Activated CD4-positive, CD25-positive, alpha-beta regulatory T cell treated with anti-CD3 and anti-CD28 coated beads, Interleukin-2, amount 50 U/mL, for 72 hours (primary cell): ENCODE measurements around the gene CUBN.

Experiments
- DNase-seq: peaks from one replicate; pipeline ENCODE4 v3.0.0; 2021

Gene CUBN

DNA sequence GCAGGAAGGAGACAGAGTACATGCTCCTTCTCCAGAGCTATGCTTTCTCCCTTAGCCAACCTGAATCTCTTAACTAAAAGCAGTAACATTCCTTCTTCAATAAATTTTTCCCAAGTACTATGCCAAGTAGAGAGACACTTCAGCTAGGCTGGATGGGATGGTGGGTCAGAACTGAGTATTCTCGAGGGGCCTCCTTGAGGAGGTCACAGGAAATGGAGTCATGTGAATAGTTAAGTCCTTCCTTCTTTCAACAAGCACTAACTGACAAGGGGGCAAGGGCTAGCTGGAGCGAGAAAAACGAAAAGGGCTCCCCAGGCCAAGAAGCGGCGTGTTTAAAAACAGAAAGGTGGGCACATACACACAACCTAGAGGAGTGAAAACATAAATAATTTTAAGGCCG, 317.8 kb downstream of the CUBN start:
- DNase-seq: no peak

DNA sequence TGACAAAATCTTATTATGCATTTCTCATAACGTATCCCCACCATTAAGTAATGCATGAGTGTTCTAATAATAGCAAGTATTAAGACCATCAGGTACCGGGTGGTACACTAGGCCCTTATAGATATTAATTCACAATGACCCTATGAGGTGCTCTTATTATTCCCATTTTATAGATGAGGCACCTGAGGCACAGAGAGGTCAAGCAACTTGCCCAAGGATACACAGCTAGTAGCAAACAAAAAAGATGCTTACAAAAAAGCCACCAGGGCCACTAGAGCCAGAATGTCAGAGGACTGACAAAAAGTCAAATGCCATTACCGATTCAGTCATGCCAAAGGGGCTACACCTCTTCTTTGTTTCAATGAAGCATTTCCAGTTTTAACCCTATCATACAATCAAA, 318.3 kb downstream of the CUBN start:
- DNase-seq: no peak

DNA sequence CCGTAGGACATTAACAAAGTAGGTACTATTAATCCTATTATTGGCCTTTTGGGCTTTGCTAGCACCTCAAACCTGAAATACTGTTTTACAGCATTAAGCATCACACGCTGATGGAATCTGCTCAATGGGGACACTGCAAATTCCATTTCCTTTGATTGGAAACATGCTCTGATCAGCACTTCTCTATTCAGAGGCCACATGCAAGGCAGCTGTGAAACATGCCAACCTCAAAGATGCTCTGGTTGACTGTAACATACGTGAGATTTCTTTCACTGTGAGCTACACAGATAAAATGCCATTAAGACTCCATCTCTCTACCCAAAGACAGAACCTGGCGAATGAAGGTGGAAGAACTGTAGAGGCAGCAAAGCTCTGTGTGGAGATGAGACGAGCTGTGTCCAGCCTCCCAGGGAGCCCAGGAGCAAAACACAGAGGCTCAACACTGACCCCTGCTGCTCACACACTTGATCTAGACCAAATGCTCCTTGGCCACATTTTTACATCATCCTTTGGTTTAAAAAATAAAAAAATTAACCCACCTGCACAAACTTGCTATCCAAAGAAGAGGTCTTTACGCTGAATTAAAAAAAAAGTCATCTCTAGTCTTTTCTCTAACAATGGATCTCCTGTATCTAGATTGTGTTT, 320.4 kb downstream of the CUBN start:
- peak; percentile 40 for DNase-seq

DNA sequence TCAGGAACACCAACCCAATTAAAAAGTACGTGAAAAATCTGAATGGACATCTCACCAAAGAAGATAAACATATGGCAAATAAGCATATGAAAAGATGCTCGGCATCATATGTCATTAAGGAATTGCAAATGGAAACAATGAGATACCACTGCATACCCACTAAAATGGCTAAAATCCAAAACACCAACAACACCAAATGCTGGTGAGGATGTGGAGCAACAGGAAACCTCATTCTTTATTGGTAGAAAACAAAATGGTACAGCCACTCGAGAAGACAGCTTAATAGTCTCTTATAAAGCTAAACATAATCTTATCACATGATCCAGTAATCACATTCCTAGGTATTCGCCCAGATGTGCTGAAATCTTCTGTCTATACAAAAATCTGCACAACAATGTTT, 325.5 kb downstream of the CUBN start:
- DNase-seq: no peak

DNA sequence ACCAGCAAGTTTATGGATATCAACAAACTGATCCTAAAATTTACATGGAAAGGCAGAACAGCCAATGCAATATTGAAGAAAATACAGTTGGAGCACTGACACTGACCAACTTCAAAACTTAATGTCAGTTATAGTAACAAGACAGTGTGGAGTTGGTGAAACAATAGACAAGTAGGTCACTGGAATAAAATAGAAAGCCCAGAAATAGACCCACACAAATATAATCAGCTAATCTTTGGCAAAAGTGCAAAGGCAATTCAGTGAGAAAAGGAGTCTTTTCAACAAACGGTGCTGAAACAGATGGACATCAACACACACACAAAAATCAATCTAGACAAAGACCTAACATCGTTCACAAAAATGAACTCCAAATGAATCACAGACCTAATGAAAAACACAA, 326.1 kb downstream of the CUBN start:
- DNase-seq: no peak

DNA sequence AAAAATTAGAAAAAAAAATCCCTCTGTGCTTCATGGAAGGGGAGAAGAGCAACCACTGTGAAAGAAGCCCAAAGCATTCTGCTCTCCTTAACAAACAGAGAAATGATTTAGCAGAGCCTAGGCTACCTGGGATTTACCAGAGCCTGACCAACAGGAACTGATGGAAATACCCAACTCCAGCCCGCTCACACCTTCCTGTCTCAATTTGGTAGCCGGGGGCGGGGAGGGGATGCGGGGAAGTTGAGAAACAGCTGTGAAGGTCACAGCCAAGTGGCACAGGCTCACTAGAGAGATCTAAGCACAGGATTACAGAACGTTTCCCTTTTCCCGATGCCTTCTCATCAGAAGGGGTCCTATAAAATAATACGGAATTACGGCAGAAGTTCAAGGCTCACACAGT, 330.0 kb downstream of the CUBN start:
- DNase-seq: no peak

DNA sequence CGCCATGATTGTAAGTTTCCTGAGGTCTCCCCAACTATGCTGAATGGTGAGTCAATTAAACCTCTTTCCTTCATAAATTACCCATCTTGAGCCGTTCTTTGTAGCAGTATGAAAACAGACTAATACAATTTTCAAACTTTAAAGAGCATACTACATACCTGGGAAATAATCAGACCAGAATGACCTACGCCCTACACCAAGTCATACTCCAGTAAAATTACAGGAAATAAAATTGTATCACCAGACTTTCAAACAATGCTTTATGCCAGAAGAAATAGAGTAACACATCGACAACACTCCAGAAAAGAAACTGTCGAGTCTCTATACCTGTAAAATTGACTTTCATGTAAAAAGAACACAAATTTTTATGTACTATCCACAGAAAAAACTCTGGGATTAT, 331.0 kb downstream of the CUBN start:
- no peak for DNase-seq

DNA sequence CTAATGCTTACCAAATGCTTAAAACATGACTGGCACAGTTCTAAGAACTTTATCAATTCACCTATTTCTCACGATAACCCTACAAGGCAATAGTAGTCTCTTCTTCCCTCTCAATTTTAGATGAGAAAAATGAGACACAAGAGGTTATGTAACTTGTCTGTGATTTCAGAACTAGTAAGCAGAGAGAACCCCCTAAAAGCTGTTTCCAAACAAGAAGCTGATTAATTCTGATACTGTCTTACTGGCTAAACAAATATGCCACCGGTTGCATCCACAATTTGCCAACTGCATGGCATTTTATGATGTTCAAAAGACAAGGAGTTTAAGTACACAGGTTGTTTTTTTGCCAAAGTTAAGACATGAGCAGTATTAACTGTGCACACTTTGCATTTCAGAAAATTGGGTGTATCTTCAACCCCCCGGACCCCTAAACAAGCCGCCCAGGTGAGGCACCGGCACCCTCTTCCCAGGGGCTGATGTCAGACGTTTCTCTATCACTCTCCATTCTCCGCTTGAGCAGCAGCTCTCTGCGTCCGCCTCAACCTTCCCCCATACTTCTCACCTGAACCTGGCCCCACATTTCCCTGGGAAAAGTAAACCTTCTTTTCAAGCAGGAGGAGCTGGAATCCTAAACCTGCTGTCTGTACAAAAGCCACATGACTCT, 334.1 kb downstream of the CUBN start:
- DNase-seq: no peak

DNA sequence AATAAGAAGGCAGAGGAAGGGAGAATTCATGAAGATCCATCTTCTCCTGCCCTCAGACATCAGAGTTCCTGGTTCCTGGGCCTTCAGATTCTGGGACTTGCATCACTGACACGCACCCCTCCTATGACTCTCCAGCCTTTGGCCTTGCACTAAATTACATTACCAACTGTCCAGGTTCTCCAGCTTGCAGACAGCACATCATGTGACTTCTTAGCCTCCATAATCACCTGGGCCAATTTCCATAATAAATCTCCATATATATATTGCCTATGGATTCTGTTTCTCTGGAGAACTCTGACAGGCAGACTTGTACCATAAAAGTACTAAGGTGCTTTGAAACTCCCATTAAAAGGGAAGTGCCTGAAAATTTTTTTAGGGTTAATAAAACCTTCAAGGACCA, 335.6 kb downstream of the CUBN start:
- no peak for DNase-seq

DNA sequence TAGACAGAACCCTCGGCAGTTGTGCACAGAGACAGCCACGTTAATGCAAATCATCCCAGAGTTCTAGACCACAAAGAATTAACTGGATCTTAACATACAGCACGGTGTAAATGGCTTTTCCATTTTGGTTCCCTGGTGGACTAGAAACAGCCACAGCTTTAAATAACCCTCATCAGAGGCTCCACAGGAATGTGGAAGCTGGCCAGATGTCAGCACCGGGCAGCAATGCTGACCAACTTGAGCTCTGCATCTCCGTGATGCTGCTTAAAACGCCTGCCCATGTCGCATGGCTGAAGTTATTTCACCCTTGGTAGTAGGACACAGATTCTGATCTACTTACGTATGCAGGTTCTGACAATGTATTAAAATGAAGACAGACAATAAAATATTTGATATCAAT, 336.9 kb downstream of the CUBN start:
- no peak for DNase-seq

DNA sequence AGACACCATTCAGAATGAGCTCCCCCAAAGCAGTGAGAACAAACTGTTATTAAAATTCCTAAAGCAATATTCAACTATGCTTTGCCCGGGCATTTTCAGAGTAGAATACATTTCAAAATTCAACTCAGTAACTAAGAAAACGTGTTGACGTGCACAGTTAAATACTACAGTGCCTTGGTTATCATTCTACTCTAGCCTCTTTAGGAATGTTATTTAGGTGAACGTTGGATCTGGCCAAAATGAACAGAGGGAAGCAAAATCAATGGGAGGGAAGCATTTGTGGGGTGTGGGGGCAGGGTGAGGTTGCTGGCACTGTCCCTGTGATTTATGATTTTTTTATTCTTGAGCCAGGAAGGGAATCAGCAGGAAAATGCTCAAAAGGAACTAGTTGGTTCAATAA, 339.8 kb downstream of the CUBN start:
- no peak for DNase-seq

DNA sequence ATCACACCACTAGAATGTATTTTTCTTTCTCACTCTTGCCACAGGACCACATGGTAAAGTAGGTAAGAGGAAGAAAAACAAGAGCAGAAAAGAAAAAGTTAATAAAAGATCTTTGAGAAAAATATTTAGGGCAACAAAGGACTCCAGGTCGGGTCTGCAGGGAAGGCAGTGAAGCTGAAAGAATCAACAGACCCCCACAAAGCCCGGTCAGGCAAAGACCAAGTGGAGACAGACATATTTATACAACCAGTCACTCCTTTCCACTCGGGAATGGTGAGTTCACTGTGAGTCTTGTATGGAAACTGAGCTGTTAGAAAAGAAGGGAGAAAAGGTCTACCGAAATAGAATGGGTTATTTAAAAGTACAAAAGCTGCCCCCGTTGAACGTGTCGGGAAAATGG, 340.4 kb downstream of the CUBN start:
- no peak for DNase-seq

DNA sequence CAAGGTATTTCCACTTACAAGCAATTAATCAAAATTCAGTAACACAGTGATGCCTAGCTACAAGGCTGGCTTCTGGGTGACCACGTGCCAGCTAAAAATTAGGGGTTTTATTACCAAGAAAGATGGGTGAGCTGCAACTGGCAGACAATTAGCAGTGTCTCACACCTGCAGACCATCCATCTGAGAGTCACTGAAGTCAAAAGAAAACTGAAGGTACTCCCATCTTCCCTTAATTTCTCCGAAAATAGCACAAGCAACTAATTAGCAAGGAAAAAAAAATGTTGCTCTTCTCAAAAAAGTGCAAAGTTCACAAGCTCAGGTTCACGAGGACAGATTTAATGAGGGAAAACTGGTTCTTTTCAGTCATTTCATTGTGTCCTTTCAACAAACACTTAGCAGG, 340.8 kb downstream of the CUBN start:
- no peak for DNase-seq

DNA sequence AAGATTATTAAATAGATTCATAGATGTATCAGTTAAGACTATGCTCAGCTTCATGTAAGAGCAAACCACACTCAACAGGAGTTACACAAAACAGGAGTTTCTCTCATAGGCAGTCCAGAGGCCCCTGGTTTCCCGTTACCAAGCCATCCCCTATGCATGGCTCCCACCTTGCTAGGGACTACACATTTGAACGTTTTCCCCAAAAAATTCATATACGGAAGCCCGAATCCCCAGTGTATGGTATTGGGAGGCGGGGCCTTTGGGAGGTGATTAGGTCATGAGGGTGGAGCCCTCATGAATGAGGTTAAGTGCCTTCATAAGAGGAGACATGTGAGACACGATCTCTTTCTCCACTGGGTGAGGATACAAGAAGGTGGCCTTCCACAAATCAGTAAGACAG, 341.5 kb downstream of the CUBN start:
- no peak for DNase-seq

DNA sequence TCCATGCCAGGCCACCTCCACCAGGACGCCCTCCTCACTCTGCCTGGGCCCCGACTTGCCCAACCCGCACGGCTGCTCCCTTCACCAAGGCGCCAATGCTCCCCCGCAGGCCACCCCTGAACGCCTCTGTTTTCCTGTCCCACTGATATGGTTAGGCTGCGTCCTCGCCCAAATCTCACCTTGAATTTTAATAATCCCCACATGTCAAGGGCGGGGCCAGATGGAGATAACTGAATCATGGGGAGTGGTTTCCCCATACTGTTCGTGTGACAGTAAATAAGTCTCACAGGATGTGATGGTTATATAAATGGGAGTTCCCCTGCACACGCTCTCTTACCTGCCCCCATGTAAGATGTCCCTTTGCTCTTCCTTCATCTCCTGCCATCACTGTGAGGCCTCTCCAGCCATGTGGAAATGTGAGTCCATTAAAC, 342.2 kb downstream of the CUBN start:
- peak; percentile 64 for DNase-seq

DNA sequence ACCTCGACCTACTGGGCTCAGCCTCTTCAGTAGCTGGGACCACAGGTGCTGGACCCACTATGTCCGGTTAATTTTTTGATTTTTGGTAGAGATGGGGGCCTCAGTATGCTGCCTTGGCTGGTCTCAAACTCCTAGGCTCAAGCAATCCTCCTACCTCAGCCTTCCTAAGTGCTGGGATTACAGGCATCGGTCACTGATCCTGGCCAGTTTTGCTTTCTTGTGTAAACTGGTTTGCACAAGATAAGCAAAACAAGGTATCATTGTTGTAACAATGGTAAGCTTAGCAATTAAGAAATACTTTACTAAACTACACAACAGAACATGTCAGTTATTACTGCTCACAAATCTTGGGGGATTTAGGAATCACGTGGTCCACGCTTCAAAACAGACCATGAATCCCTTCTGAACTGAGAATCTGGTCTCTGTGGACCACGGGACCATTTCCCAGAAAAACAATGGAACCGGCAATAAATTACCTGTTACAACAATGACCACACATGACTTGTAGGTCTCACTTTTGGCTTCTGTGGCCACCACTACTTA, 349.2 kb downstream of the CUBN start:
- DNase-seq: no peak

DNA sequence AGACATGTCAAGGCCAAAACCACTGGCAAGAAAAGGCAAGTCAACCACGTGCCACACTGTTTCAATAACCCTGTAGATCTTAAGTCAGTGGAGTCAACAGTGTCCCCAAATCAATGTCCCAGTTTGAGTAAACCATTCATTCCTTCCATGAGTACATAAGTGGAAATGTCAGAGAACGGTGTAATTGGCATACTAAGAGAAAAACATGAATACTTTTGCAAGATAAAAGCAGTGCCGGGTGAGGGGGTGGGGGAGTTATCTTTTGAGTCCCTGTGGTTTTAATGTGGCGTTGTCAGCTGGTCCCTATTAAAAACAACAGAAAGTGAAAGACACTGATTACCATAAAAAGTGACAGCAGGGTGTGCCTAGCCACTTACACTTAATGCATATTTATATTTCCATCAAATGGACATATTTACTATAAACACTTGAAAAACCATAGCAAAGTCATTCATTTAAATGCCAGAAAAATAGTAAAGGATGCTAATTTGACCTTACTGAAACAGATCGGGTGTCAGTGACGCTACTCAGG, 350.2 kb downstream of the CUBN start:
- peak; percentile 49 for DNase-seq

DNA sequence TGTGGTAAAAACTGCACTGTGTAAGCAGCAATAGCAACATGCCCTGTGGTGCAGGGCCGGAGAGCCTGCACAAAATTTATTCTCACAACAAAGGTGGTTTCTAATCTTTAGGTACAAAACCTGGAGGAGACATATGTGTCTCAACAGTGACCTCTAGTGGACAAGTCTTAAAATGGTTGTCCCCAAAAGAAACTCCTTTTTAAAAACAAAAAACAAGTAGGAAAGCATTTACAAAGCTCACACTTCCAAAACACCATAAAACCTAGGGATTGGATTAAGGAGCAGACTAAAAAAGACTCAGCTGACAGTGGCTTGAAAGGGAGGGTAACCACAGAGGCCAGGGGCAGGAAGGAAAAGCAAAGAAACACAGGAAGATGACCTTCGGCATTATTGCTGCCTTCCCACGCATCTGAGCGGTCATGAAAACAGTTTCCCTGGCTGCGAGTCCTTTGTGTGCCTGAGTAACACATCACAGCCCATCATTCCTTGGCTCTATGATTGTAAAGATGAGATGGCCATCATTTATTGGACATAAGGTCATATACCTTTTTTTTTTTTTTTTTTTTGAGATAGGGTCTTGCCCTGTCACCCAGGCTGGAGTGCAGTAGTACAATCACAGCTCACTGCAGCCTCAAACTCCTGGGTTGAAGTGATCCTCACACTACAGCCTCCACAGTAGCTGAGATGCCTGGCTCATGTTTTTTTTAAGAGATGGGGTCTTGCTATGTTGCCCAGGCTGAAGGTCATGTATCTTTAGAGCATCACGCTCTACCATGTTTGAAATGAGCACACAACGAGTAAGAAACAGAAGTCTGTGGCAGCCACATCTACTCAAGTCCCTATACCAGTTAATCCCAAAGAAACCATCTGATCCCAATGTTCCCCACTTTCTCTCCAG, 351.9 kb downstream of the CUBN start:
- no peak for DNase-seq

DNA sequence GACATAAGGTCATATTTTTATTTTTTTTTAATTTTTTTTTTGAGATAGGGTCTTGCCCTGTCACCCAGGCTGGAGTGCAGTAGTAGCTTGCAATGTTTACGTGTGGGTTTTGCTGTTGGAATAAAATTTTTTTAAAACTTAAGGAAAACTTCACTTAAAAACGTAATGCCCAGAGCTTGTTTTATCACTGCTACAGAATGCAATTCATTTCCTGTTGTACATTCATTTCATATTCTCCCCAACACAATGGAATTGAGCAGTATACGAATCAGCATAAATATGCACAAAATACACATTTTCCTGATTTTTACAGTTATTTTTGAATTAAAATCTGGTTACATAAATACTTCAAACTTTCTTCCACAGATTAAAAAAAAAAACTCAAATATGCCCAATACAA, 352.7 kb downstream of the CUBN start:
- no peak for DNase-seq
